ENCODE measurements around the gene SH2D3A.

The SH2D3A gene

DNA sequence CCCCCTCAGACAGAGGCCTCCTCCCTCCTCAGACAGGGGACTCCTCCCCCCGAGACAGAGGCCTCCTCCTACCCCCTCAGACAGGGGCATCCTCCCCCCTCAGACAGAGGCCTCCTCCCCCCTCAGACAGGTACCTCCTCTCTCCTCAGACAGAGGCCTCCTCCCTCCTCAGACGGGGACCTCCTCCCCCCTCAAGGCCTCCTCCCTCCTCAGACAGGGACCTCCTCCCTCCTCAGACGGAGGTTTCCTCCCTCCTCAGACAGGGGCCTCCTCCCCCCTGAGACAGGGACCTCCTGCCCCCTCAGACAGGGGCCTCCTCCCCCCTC is 60.6 kb downstream of the SH2D3A start:
- no peak overlapping the region for H3K4me3 ChIP-seq (ENCODE audit: low read depth, low read length)
- TF ChIP-seq, protein P1, sequence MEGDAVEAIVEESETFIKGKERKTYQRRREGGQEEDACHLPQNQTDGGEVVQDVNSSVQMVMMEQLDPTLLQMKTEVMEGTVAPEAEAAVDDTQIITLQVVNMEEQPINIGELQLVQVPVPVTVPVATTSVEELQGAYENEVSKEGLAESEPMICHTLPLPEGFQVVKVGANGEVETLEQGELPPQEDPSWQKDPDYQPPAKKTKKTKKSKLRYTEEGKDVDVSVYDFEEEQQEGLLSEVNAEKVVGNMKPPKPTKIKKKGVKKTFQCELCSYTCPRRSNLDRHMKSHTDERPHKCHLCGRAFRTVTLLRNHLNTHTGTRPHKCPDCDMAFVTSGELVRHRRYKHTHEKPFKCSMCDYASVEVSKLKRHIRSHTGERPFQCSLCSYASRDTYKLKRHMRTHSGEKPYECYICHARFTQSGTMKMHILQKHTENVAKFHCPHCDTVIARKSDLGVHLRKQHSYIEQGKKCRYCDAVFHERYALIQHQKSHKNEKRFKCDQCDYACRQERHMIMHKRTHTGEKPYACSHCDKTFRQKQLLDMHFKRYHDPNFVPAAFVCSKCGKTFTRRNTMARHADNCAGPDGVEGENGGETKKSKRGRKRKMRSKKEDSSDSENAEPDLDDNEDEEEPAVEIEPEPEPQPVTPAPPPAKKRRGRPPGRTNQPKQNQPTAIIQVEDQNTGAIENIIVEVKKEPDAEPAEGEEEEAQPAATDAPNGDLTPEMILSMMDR (IDR thresholded peaks at IDR 0.05; ENCODE audit: low read depth, low read length, missing control alignments): no peak
- DNase-seq (ENCODE audit: low read depth): no peak
- in situ Hi-C loops (cut with HindIII; ENCODE audit: low sequenced_read_pairs): no loop called here

GRCh38 chr19:6705931-6706632 is 61.2 kb downstream of the SH2D3A start:
- TF ChIP-seq, protein P1 (IDR thresholded peaks at IDR 0.05; ENCODE audit: low read depth, low read length, missing control alignments): no peak
- no peak for DNase-seq (ENCODE audit: low read depth)
- H3K4me3 ChIP-seq (ENCODE audit: low read depth, low read length): no peak overlapping the region
- in situ Hi-C loops (cut with HindIII; ENCODE audit: low sequenced_read_pairs): no loop called here
